NCI-H524 treated with DMSO at 0.1 percent for 48 hours (cell line): ENCODE measurements around the gene KIRREL1.

Experiments
- DNase-seq: peaks from one replicate; lab custom pipeline; 2025; lab: John Stamatoyannopoulos, UW

KIRREL1 gene

GRCh38 chr1:158007667-158008386, 14.4 kb downstream of the KIRREL1 start:
- DNase-seq, result peak; percentile 31

GRCh38 chr1:158008630-158009029, 15.2 kb downstream of the KIRREL1 start:
- DNase-seq, result no peak

GRCh38 chr1:158011714-158012113, 18.3 kb downstream of the KIRREL1 start:
- DNase-seq, result no peak

GRCh38 chr1:158013840-158014730, 20.6 kb downstream of the KIRREL1 start:
- no peak for DNase-seq

GRCh38 chr1:158014731-158015320, 21.4 kb downstream of the KIRREL1 start:
- no peak for DNase-seq

GRCh38 chr1:158016651-158017335, 23.3 kb downstream of the KIRREL1 start:
- DNase-seq, result no peak

- DNase-seq, result no peak
Measured at GRCh38 chr1:158017800-158018595, 24.6 kb downstream of the KIRREL1 start.

GRCh38 chr1:158019171-158019868, 25.9 kb downstream of the KIRREL1 start:
- no peak for DNase-seq

- DNase-seq, result no peak
Measured at GRCh38 chr1:158020259-158020885, 26.9 kb downstream of the KIRREL1 start.

- no peak for DNase-seq
Measured at GRCh38 chr1:158020886-158021620, 27.6 kb downstream of the KIRREL1 start.

- no peak for DNase-seq
Measured at GRCh38 chr1:158021721-158022120, 28.3 kb downstream of the KIRREL1 start.

- DNase-seq, result peak; percentile 37
Measured at GRCh38 chr1:158022554-158023312, 29.3 kb downstream of the KIRREL1 start.

GRCh38 chr1:158024737-158025136, 31.3 kb downstream of the KIRREL1 start:
- DNase-seq, result no peak

- DNase-seq, result no peak
Measured at GRCh38 chr1:158025576-158026230, 32.3 kb downstream of the KIRREL1 start.

- no peak for DNase-seq
Measured at GRCh38 chr1:158026651-158027050, 33.2 kb downstream of the KIRREL1 start.

- DNase-seq, result no peak
Measured at GRCh38 chr1:158027508-158027907, 34.1 kb downstream of the KIRREL1 start.

- DNase-seq, result no peak
Measured at GRCh38 chr1:158028969-158029368, 35.5 kb downstream of the KIRREL1 start.

GRCh38 chr1:158035014-158035413, 41.6 kb downstream of the KIRREL1 start:
- DNase-seq, result peak; percentile 19
